H1 (cell line): ENCODE data around the gene DUSP18. TPM values are rescaled to one million over a fixed set of nuclear protein-coding genes. Genes with fewer than 3 reads are reported as not detected.

Experiments
- BACH1 ChIP-seq: IDR thresholded peaks from 2 replicates; pipeline ENCODE4 v1.6.1; 2012; ENCODE audit warnings: low read length, improper control_type of control experiment
- CBX8 ChIP-seq: fragments of 300-800, 300-1000 bp; sonication (generic); IDR thresholded peaks from 2 replicates; pipeline ENCODE4 v1.7.1; 2016; ENCODE audit warnings: low read depth, low read length, borderline replicate concordance
- E2F6 ChIP-seq: IDR thresholded peaks from 2 replicates; pipeline ENCODE4 v1.6.1; 2012; ENCODE audit warnings: inconsistent platforms
- JUND ChIP-seq: IDR thresholded peaks from 2 replicates; pipeline ENCODE4 v1.6.1; 2011; ENCODE audit warnings: mild to moderate bottlenecking, improper control_type of control experiment, low read length
- KDM5A ChIP-seq: fragments of 200-600 bp; IDR thresholded peaks from 2 replicates; pipeline ENCODE4 v1.7.1; 2012; ENCODE audit warnings: mild to moderate bottlenecking, low read length, inconsistent platforms, mixed read lengths
- MAX ChIP-seq: IDR thresholded peaks from 2 replicates; pipeline ENCODE4 v1.6.1; 2012; ENCODE audit warnings: inconsistent platforms
- RXRA ChIP-seq: IDR thresholded peaks from 2 replicates; pipeline ENCODE4 v1.6.1; 2011; ENCODE audit warnings: low read depth, mild to moderate bottlenecking, low read length, moderate library complexity; ENCODE audit not compliant: insufficient read depth
- TBP ChIP-seq: IDR thresholded peaks from 2 replicates; pipeline ENCODE4 v1.6.1; 2011; ENCODE audit warnings: low read depth, low read length, improper control_type of control experiment
- polyA plus RNA-seq, 7 experiments: library from polyadenylated mRNA; depleted of rRNA in 3 of 7; stranded (reverse) in 5 of 7; unstranded in 2 of 7; fragments of >200 nt in 5 of 7; fragments of 200-250 nt in 2 of 7; gene quantifications; 1 replicate in 5 of 7; 2 replicates in 1 of 7; 4 replicates in 1 of 7; pipeline versions ENCODE4 v1.2.1 to v1.2.3, GENCODE V29; 2011 to 2013; ENCODE audit warnings: missing spikeins in 2 of 7, mixed read lengths in 2 of 7
- total RNA-seq: library from RNA; stranded (reverse); fragmentation: NEBNext Ultra II Directional; extraction: Animal tissue kit (Norgen Biotek cat#: 25700); gene quantifications from 2 replicates; pipeline ENCODE4 v1.2.1, GENCODE V29; 2021

Gene DUSP18
- total and polyA plus RNA-seq, 2 of the 8 experiments (the other 6 are each of a cell fraction or from before 2014, with no cell fraction given): 2.6 to 7.3 TPM

- TF ChIP-seq MAX: no peak
- TF ChIP-seq KDM5A: no peak
- no peak for TF ChIP-seq E2F6
- TF ChIP-seq CBX8: no peak
- TF ChIP-seq JUND: no peak
- TF ChIP-seq RXRA: no peak
- no peak for TF ChIP-seq BACH1
- no peak for TF ChIP-seq TBP
Measured at GRCh38 chr22:30681831-30682230, 14.2 kb upstream of the DUSP18 start (continued).
